ENCODE results near the gene WSB1.

- TF ChIP-seq, protein P1, sequence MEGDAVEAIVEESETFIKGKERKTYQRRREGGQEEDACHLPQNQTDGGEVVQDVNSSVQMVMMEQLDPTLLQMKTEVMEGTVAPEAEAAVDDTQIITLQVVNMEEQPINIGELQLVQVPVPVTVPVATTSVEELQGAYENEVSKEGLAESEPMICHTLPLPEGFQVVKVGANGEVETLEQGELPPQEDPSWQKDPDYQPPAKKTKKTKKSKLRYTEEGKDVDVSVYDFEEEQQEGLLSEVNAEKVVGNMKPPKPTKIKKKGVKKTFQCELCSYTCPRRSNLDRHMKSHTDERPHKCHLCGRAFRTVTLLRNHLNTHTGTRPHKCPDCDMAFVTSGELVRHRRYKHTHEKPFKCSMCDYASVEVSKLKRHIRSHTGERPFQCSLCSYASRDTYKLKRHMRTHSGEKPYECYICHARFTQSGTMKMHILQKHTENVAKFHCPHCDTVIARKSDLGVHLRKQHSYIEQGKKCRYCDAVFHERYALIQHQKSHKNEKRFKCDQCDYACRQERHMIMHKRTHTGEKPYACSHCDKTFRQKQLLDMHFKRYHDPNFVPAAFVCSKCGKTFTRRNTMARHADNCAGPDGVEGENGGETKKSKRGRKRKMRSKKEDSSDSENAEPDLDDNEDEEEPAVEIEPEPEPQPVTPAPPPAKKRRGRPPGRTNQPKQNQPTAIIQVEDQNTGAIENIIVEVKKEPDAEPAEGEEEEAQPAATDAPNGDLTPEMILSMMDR (conservative IDR thresholded peaks at IDR 0.05; ENCODE audit: low read depth, low read length) = no peak
- TF ChIP-seq EZH2 (IDR thresholded peaks at IDR 0.05; ENCODE audit: low read length, unreplicated experiment) (no peak), EZH2phosphoT487 (IDR thresholded peaks at IDR 0.05; ENCODE audit: borderline replicate concordance, low read length) (no peak)
These were observed 27.7 kb upstream of the WSB1 start for GRCh38 chr17:27266228-27266627.
